GM19240 (cell line): Measurements from ENCODE around the gene HLA-DPB1.

Experiments
- DNase-seq: peaks from one replicate; pipeline ENCODE4 v3.0.0; 2011; ENCODE audit warnings: low spot score; ENCODE audit not compliant: insufficient read length

HLA-DPB1 gene

DNA sequence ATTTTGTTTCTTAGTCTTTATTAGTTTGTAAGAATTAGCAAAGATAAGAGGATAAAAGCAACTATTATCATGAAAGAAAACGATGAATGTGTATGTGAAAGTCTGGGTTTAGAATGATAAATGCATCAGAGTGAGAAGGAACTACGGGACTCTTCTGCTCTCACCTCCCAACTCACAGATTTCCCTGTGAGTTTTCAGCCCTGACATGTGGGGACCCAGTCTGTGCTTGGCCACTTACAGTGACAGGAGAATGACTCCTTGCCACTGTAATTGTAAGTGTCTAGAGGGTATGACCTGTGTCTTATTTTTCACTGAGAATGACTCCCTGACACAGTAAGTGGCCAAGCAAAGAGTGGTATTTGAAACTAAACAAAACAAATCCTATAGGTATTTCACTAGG lies 4.9 kb upstream of the HLA-DPB1 start:
- no peak for DNase-seq

DNA sequence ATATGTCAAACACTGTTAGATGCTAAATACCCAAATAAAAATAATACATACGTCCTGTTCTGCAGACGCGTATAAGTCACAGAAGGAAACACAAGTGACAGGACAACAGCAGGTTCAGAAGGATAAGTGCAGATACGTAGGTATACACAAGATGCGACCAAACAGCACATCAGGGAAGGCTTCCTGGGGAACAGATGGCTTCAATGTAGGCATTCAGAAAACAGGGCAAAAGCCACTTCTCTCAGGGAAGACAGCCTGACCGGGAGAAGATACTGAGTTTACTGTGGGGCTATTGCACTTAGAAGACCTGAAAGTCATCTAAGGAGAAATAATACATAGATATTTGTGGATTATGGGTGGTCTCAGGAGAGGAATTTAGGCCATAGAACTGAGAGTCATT lies 4.2 kb upstream of the HLA-DPB1 start:
- DNase-seq: no peak

DNA sequence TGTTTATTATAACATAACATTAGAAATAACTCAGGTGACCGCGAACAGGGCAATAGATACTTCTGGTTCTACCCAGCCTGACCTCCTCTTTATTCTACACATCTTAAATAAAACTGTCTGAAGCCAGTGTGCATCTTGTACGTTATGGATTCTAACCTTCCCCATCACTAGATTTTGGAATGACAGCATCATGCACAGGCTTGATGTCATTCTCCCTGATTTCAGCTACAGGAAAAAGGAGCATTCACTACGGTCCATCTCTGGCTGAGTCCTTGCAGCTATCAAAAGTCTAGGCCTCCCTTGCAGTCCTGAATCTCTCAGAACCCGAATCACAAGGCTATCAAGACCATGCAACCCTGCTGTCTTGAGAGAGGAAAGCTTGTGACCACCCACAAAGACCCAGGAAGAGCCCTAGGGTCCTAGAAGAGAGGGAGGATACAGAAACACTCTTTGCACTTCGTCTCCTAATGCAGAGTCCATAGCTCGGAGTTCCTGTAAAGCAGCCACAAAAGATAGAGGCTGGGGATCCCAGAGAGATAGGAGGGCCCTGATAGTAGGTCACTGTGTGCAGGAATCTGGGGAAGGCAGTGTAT lies 3.2 kb upstream of the HLA-DPB1 start:
- DNase-seq: no peak

DNA sequence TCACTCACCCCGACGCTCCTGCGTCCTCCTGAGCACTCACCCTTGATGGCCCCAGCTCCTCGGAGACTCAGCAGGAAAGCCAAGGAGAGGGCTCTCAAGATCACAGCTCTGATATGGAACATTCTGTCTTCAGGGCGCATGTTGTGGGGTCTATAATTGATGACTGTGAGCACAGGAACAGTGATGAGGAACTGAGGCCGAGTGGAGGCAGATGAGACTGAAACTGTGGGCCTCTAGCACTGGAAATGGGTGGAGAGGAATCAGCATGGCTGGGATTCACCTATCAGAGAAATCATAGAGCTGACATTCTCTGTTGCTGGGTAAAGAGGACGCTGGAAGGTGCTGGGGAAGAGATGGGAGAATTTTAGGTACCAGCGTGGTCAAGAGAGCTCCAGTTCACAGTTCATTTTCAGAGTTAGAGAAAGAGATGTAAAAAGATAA lies 2.3 kb upstream of the HLA-DPB1 start, which contains the start of gene HLA-DPA1:
Gene HLA-DPA1, minus strand, starts transcription at position 219 of the 441 bp plus-strand sequence.
- peak; percentile 67 for DNase-seq

DNA sequence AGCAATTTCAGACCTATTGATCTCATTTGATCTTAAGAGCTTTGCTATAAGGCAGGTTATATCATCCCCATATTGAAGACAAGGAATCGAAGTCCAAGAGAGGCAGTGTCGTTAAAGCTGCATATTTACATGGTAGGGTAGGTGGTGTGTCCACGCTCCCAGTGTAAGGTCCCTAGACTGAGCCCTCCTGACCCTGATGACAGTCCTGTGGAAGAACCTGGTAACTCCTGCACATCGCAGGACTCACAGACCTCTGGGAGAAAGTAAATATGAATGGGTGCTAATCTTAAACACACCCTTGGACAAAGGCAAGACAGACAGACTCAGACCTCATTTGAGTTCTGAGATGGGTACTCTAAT lies 602 bp upstream of the HLA-DPB1 start:
- no peak for DNase-seq

DNA sequence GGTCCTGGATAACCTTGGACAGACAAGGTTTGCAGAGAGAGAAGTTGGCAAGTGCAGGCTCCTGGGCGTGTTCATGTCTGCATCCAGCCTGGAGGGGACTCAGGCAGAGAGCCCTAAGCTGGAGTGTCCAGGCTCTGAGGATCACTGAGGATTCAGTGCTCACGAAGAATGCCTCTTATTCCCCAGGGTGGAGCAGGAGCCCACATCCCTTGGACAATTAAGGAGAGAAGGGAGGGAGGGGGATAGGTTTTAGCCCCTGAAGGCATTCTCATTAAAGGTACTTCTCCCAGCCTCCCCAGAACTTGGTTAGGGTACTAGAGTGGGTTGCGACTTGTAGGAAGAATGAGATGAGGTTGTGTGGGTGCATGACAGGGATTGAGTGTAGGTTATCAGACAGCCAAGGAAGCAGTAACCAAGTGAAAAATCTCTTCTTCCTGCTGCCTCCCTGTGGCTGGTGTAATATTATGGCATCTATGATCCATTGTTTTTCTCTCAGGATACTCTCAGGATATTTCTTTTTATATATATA lies 680 bp downstream of the HLA-DPB1 start:
- DNase-seq: no peak

DNA sequence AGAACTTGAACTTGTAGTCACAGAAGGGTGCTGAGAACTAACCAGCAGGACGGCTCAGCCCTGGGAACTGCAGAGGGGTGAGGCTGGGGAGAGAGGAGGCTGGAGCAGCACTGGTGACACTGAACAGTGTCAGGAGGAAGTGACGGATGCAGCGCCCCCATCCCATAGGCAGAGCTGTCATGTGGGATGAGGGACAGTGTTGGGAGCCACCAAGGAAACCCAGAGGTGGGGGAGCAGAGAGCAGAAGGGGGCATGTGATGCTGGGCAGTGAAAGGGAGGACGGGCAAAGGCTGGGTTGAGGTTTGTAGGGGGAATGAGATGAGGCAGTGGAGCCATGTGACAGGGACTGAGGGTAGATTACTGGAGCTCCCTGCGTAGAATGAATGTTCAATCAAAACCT lies 2.1 kb downstream of the HLA-DPB1 start:
- DNase-seq: no peak

DNA sequence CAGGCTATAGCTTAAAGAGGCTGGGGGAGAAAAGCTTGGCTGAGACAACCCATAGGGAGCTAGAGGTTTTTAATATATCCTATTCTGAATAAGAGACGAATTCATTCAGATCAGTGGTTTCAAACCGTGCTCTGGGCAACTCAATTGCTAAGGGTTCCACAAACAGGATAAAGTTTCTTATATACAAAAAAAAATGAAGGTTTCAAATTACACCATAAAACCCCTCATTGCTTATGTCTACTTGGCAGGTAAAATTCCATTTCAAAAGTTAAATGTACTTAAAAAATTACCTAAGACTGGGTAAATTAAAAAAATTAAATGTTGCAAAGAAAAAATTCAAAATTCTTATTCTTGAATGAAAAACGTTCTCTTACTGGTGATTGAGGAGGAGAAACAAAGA lies 2.7 kb downstream of the HLA-DPB1 start:
- DNase-seq: no peak

DNA sequence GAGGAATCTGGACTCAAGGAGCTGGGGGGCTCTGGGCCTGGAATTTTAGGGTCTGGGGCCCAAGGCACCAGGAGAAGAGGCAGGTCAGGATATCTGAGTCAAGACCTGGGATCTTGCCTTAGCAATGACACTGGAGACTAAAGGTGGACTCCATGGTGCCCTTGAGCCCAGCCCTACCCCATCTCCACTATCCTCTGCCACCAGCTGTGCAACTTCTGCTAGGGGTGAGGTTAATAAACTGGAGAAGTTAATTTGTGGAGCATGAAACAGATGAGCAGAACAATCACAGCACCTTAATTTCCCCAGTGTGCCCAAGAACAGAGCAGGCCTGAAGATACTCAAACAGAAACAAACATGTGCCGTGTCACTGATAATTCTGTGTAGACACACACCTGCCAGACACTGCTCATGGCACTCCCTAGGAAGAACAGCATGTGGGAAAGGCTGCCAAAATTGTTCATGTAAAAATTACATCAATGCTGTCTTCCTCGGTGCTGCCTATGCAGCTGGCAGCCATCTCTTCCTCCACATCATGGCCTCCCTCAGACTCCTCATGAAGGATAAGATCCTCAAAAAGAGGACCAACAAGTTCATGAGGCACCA lies 3.2 kb downstream of the HLA-DPB1 start:
- DNase-seq: no peak

DNA sequence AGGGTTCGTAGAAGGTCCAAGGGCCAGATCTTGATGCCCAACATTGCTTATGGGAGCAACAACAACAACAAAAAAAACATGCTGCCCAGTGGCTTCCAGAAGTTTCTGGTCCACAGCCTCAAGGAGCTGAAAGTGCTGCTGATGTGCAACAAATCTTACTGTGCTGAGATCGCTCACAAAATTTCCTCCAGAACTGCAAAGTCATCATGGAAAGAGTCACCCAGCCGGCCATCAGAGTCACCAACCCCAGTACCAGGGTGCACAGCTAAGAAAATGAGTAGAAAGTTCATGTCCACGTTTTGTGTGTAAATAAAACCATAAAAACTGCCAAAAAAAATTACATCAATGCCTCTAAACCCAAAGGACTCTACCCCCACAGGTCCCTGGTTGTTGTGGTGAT lies 3.8 kb downstream of the HLA-DPB1 start:
- no peak for DNase-seq

DNA sequence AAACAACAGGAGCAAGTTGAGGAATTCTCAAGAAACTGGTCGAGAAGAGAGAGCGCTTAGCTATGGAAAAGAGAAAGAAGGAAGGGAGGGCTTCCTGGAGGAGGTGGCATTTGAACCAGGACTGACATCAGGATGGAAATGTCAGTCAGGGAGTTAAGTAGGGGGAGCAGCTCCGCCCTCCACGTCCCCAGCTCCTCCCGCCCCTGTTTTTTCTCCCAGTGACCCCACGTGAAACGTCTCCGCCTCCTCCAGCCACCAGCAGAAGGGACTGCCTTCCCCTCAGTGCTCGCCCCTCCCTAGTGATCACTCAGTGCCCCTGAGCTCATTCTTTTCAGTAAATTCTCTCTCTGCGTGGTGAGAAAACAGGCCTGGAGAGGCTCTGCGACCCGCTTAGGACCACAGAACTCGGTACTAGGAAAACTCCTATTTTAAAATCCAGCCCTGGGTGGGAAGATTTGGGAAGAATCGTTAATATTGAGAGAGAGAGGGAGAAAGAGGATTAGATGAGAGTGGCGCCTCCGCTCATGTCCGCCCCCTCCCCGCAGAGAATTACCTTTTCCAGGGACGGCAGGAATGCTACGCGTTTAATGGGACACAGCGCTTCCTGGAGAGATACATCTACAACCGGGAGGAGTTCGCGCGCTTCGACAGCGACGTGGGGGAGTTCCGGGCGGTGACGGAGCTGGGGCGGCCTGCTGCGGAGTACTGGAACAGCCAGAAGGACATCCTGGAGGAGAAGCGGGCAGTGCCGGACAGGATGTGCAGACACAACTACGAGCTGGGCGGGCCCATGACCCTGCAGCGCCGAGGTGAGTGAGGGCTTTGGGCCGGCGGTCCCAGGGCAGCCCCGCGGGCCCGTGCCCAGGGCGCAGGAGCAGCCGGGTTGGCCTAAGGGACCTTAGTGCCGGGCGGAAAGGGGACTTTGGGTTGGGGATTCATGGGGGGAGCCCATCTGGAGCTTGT lies 4.6 kb downstream of the HLA-DPB1 start:
- DNase-seq: no peak

DNA sequence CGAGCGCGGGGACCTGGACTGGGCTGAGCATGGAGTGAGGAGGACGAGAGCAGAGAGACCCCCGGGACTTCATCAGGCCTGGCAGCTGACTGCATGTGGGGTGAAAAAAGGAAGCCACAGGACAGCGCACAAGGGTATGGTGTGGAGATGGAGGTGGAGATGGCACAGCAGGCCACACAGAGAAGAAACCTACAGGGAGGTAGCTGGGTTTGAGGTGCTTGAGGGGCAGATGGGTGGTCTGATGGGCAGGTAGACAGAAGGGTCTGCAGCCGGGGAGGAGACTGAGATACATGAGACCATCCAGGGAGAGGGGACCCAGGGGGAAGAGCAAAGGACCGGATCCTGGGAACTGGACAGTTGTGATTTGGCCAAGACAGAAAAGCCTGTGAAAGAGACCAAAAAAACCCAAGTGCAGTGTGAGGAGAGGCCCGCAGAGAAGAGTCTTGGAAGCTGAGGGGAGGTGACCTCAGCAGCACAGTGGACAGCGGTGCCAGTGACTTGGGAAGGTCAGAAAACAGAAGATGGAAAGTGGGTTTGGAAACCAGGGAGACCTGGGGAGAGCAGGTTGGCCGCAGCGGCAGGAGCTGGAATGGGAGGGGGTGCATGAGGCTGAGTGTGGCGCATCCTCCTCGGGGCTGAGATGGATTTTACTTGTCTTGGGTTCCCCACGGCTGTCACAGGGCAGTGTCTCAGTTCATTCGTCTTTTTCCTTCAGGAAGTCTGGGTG lies 5.5 kb downstream of the HLA-DPB1 start:
- no peak for DNase-seq

DNA sequence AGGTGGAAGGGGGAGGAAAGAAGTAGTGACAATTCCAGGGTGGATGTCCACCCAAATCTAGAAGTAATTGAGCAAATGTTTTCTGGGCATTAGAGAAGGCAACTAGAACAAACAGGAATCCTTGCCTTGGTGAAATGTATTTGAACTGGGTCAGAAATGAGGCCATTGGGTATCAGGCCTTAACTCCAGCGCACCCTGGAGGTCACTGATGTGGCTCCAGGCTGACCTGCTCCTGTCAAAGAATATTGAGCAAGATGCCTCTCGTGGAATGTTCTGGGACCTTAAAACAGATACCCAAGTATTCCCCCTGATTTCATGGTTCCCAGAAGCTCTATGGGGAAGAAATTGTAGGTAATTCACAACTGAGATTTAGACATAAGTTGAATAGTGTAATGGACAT lies 6.9 kb downstream of the HLA-DPB1 start:
- no peak for DNase-seq

DNA sequence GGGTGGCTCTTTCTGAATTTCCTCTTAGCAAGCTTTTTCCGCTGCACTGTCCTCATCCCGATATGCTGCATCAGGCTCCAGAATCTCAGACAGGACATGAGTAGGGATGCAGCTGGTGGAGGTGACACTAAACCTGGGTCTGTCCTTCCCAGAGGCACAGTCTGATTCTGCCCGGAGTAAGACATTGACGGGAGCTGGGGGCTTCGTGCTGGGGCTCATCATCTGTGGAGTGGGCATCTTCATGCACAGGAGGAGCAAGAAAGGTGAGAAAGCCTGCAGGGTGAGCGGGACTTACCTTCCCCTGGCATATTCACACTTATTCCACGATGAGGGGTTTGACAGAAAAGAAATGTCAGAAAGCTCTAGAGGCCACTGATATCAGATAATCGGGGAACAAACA lies 9.8 kb downstream of the HLA-DPB1 start:
- DNase-seq: no peak

DNA sequence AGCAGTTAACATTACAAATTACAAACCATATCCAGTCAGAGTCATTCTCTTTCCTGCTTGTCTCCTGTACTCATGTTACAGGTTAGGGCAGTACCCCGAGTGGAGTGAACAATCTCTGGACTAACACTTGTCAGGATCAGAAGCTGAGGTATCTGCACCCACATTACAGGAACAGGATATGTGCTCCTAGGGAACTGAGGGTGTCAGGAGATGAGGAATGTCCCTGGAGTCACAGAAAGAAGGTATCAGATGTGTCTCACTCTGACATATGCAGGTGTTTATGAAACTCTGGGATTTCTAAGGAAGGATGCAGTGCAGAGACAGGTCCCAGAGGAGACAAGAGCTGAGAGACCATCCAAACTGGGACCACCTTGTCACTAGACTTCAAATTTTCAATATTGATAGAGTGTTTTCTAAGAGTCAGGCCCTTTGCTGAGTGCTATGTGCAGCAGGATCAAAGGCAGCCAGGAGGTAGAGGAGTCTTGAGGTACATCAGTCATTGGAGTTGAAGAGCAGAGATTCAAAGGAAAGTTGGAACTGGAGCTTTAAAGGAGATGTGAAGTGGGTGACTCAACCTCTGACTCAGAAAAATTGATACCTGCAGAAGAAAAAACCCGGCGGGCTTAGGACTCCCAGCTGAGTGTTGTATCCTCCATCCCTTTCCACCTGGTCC lies 12.6 kb downstream of the HLA-DPB1 start:
- no peak for DNase-seq

DNA sequence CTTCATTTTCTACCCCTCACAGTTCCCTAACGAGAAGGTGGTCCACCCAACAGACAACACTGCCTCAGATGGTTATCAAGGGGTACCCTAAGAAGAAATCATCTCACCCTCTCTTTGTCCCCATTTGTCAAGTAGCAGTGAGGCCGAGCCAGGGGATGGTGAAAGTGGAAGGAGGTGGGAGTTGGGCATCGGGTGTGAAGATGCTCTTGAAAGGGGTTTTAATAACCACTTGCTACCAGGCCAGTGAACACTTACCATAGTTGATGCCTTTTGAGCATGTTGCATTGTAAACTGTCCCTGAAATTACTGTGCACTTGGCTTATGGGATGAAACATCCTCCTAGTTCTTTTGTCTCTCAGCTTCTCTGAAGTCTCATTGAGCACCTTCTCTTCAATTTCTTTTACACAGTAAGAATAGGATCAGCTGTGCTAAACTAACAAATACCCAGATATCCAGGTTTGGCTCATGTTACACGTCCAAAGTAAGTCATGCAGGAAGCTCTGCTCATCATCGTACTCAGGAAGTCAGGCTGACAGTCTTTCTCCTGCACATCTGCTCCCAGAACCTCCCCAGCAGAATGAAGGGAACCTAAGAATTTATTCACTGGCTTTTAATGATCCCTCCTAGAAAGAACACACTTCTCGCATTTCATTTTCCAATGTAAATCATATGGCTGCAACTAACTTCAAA lies 13.3 kb downstream of the HLA-DPB1 start:
- no peak for DNase-seq

DNA sequence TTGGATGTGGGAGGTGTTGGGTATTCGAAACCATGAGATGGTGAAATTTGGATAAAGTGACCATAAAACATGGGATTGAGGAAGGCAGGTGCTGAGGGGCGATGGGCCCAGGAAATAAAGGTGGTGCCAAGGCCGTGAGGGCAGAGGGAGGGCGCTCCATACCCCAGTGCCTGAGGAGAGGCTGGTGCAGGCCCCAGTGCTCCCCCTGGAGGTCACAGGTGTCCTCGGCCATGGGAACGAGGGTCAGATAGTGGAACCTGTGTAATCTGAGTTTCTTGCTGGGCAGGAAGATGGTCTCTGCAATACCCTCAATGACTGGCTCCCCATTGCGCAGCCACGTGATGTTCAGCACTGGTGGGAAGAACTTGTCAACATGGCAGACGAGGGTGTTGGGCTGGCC lies 16.2 kb downstream of the HLA-DPB1 start:
- DNase-seq: no peak

DNA sequence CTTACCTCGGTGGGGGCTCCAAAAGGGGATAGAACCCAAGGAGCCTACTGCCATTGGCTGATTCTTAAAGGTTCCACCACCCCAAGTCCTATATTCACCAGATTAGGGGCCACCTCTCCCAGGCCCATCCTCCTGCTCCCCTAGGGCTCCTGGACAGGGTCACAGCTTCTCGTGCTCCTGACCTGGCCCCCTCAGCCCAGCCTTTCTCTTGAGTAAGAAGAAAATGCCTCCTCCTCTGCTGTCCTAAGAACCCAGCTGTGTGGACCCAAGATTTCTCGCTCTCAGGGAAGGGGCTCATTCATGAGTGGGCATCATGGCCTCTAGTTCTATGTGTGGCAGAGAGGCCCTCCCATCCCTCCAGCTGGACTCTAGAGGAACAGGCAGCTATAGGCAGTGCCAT lies 16.6 kb downstream of the HLA-DPB1 start:
- DNase-seq: no peak

DNA sequence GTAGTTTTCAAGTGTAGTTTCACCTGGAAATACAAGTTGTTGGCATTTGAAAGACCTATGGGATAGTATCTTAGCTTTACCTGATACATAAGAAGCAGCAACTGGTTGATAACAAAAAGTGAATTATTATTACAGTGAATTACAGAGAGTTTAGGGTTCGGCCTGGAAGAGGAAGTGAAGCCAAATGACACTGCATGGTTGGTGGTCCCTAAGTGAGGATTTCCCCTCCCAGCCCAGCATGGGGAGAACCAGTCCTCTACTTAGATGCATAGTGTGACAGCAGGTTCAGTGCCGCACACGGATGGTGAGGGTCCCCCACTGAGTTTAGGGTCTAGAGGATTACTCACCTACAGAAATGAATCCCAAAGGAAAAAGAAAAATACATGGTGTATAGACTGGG lies 18.1 kb downstream of the HLA-DPB1 start:
- DNase-seq: no peak

DNA sequence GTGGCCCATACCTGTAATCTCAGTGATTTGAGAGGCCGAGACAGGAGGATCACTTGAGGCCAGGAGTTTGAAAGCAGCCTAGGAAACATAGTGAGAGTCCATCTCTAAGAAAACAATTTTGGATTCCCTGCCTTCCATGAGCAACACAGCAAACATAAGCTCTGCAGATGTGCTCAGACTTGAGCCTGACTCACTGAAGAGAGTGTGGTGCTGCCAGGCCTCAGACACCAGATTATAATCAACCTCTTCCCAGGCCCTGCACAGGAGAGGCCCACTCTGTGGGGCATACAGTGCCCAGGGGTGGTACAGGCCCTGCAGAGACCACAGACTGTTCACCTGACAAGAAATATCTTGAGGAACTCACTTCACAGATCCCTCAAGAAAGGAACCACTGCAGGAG lies 19.9 kb downstream of the HLA-DPB1 start:
- no peak for DNase-seq
